Measurements from ENCODE around the gene LSG1. TPM values are rescaled to one million over a fixed set of nuclear protein-coding genes. Genes with fewer than 3 reads are reported as not detected.

LSG1 gene
- total RNA-seq, 1 donor from 2014 or later = 36.8 TPM

DNA sequence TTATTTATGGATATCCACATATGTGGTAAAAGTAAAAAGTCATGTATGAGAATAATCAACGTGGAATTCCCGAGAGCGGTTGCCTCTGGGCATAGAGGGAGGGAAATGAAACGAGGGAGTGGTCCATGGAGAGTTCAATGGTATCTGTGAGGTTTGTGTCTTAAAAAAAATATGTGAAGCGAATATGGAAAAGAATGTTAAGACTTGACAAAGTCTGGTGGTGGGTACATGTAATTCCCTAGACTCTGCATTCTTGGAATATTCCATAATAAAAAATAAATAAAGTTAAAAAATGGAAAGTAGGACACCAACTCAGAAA lies 42.1 kb upstream of the LSG1 start:
- H3K27me3 ChIP-seq = no peaks in the 10 kb centered on the region
- H3K36me3 ChIP-seq = no peaks in the 10 kb centered on the region
- intact Hi-C loops (cut with DNase I) = no loop called here
- DNase-seq = no peak
- no peak overlapping the region for H3K27ac ChIP-seq
- no peaks in the 10 kb centered on the region for H3K4me1 ChIP-seq
- H3K4me3 ChIP-seq = no peak overlapping the region
- H3K9me3 ChIP-seq = no peaks in the 10 kb centered on the region
- no peak for ATAC-seq
- TF ChIP-seq, protein P1, sequence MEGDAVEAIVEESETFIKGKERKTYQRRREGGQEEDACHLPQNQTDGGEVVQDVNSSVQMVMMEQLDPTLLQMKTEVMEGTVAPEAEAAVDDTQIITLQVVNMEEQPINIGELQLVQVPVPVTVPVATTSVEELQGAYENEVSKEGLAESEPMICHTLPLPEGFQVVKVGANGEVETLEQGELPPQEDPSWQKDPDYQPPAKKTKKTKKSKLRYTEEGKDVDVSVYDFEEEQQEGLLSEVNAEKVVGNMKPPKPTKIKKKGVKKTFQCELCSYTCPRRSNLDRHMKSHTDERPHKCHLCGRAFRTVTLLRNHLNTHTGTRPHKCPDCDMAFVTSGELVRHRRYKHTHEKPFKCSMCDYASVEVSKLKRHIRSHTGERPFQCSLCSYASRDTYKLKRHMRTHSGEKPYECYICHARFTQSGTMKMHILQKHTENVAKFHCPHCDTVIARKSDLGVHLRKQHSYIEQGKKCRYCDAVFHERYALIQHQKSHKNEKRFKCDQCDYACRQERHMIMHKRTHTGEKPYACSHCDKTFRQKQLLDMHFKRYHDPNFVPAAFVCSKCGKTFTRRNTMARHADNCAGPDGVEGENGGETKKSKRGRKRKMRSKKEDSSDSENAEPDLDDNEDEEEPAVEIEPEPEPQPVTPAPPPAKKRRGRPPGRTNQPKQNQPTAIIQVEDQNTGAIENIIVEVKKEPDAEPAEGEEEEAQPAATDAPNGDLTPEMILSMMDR (IDR thresholded peaks at IDR 0.05) = no peak

DNA sequence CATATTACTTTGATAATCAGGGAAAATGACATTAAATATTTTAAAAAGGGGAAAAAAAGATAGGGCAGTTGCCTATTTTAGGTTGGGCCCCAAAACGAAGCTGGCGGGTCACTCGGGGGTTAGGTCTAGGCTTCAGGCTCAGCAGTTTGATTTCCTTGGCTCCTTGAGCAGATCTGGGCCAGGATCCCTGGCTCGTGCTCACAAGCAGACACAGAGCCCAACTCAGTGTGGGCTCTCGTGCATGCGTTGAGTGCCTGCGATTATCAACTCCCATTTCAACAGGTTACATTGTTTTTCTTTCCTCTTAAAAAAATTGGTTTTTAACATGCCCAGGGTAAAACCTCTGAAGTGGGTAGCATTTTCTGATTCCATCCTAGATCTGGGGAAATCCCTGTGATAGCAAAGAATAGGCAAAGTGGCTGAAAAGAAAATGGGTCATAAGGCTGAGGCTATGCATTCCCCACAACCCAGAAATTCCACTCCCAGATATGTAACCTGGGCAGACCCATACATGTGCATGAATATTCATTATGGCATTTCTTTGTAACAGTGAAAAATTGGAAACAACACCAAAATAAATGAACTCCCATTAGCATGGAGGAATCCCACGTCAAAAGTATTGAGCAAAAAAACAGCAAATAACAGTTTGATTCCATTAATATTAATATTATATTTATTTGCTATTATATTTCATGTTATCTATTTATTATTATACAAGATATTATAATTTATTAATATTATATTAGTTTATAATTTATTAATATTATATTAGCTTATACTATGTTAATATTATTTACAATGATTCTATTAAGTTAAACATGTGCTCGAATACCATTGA lies 41.5 kb upstream of the LSG1 start:
- intact Hi-C loops (cut with DNase I) = no loop called here
- Histone ChIP-seq H3K4me3 (no peak overlapping the region), H3K9me3 (no peaks in the 10 kb centered on the region), H3K27me3 (no peaks in the 10 kb centered on the region), H3K27ac (no peak overlapping the region), H3K36me3 (no peaks in the 10 kb centered on the region), H3K4me1 (no peaks in the 10 kb centered on the region)
- DNase-seq (no peak), ATAC-seq (no peak)
- TF ChIP-seq, protein P1 (IDR thresholded peaks at IDR 0.05) = no peak

DNA sequence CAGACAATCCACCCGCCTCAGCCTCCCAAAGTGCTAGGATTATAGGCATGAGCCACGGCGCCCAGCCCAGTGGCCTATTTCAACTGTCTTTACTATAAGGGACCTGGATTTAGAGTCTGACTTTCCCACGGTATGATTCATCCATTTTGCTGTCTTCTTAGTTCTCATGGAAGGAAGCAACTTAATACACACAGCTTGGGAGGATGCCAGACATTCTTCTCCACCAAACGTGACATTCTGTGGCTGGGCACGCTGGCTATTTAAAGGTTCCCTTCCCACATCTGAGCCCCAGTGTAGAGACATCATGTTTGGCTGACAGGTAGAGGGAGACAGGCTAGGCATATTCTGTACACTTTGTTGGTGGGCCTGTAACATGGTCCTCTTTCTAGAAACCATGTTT lies 39.9 kb upstream of the LSG1 start:
- H3K4me1 ChIP-seq = no peaks in the 10 kb centered on the region
- intact Hi-C loops (cut with DNase I) = no loop called here
- ATAC-seq (no peak), DNase-seq (no peak)
- H3K4me3 ChIP-seq = no peak overlapping the region
- no peaks in the 10 kb centered on the region for H3K27me3 ChIP-seq
- no peaks in the 10 kb centered on the region for H3K9me3 ChIP-seq
- no peak overlapping the region for H3K27ac ChIP-seq
- TF ChIP-seq, protein P1 (IDR thresholded peaks at IDR 0.05) = no peak
- no peaks in the 10 kb centered on the region for H3K36me3 ChIP-seq

DNA sequence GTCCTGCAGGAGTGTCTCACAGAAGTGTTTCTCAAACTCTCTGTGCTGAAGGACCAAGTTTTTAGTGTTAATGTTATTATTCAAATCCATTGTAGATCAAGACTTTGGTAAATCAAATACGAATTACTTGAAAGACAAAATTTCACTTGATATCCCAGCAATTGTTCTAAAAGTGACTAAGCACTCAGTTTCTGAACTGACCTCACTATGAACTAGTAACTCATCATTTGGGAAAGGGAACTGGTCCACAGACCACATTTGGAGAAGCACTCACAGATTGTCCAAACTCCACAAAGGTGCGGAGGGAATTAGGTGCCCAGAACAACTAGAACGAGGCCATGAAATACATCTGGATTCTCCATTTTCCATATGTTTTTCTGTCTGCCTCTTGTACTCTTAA lies 39.3 kb upstream of the LSG1 start:
- DNase-seq (no peak), ATAC-seq (no peak)
- Histone ChIP-seq H3K4me3 (no peak overlapping the region), H3K36me3 (no peaks in the 10 kb centered on the region), H3K27ac (no peak overlapping the region), H3K4me1 (no peaks in the 10 kb centered on the region), H3K9me3 (no peaks in the 10 kb centered on the region), H3K27me3 (no peaks in the 10 kb centered on the region)
- TF ChIP-seq, protein P1 (IDR thresholded peaks at IDR 0.05) = no peak
- intact Hi-C loops (cut with DNase I) = no loop called here

DNA sequence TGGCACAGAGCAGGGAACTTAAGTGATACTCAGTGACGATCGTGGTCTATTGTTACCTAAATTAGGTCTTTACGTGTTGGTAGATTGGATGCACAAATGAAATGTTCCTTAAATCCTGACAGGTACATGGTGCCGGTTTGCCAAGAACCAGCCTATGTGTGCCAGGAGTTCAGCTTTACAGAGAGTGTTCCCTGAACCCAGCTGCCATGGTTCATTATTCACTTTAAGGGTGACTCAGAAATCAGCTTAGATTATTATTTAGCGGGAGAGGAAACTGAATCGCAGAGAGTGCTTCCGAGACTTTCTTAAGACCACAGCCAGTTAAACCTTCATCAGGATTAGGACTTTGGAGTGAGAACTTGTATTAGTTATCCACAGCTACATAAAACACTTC lies 35.2 kb upstream of the LSG1 start:
- no peaks in the 10 kb centered on the region for H3K27me3 ChIP-seq
- no peak overlapping the region for H3K27ac ChIP-seq
- ATAC-seq = no peak
- no peak for DNase-seq
- intact Hi-C loops (cut with DNase I) = no loop called here
- no peaks in the 10 kb centered on the region for H3K9me3 ChIP-seq
- H3K36me3 ChIP-seq = no peaks in the 10 kb centered on the region
- TF ChIP-seq, protein P1 (IDR thresholded peaks at IDR 0.05) = no peak
- H3K4me1 ChIP-seq = no peaks in the 10 kb centered on the region
- H3K4me3 ChIP-seq = no peak overlapping the region

- TF ChIP-seq, protein P1 (IDR thresholded peaks at IDR 0.05) = no peak
- ATAC-seq (peak; percentile 13), DNase-seq (no peak)
- Histone ChIP-seq H3K27ac (no peak overlapping the region), H3K4me3 (no peak overlapping the region), H3K9me3 (no peaks in the 10 kb centered on the region), H3K4me1 (no peaks in the 10 kb centered on the region), H3K36me3 (no peaks in the 10 kb centered on the region), H3K27me3 (no peaks in the 10 kb centered on the region)
- intact Hi-C loops (cut with DNase I) = no loop called here
Observed at GRCh38 chr3:194705761-194706160, 33.8 kb upstream of the LSG1 start.
